K562 (cell line): ENCODE results near the gene TUBA4B. TPM values are rescaled to one million over a fixed set of nuclear protein-coding genes. Genes with fewer than 3 reads are reported as not detected.

Experiments
- CSDE1 ChIP-seq, 2 experiments: fragments of 450-650 bp; IDR thresholded peaks; 2 replicates each; pipeline ENCODE4 v1.6.1; 2016; ENCODE audit warnings: mild to moderate bottlenecking in 1 of 2
- DPF2 ChIP-seq: fragments of 450-650 bp; IDR thresholded peaks from 2 replicates; pipeline ENCODE4 v1.6.1; 2016
- GABPB2 ChIP-seq: fragments of 250-450 bp; sonication (Bioruptor Pico); conservative IDR thresholded peaks from 2 replicates; pipeline ENCODE4 v1.5.1; 2021; ENCODE audit warnings: mild to moderate bottlenecking
- HMGN3 ChIP-seq: IDR thresholded peaks from 2 replicates; pipeline ENCODE4 v1.6.1; 2011; ENCODE audit warnings: borderline replicate concordance, low read depth, mild to moderate bottlenecking, mixed read lengths, low read length; ENCODE audit not compliant: insufficient read length; ENCODE audit errors: extremely low read depth
- HNRNPK ChIP-seq: fragments of 200-400 bp; formaldehyde crosslinking; IDR thresholded peaks from one replicate; pipeline ENCODE4 v1.6.1; 2018; ENCODE audit warnings: mild to moderate bottlenecking, low read depth, low read length; ENCODE audit not compliant: poor library complexity, severe bottlenecking
- JUNB ChIP-seq: fragments of 450-650 bp; formaldehyde crosslinking; conservative IDR thresholded peaks from 2 replicates; pipeline ENCODE4 v1.4.0; 2020; ENCODE audit warnings: mild to moderate bottlenecking
- KAT7 ChIP-seq: sonication (generic); formaldehyde crosslinking; IDR thresholded peaks from 2 replicates; pipeline ENCODE4 v1.8.0; 2022; ENCODE audit warnings: missing genetic modification reagents, mild to moderate bottlenecking, borderline replicate concordance
- YY1 ChIP-seq, 3 experiments: IDR thresholded peaks; 2 replicates each; pipeline ENCODE4 v1.6.1; 2011; ENCODE audit warnings: low read length in 2 of 3, mild to moderate bottlenecking in 2 of 3, moderate library complexity in 2 of 3, borderline replicate concordance in 1 of 3, control low read depth in 1 of 3, low read depth in 1 of 3; ENCODE audit not compliant: insufficient read depth in 3 of 3, insufficient replicate concordance in 2 of 3, control insufficient read depth in 1 of 3, insufficient read length in 1 of 3; ENCODE audit errors: extremely low read depth in 1 of 3
- ZFX ChIP-seq: sonication (generic); formaldehyde crosslinking; IDR thresholded peaks from 2 replicates; pipeline ENCODE4 v1.8.0; 2022; ENCODE audit warnings: mild to moderate bottlenecking, missing genetic modification reagents, moderate library complexity
- ZNF197 ChIP-seq: fragments of 200-800 bp; sonication (Bioruptor generic); IDR thresholded peaks from 2 replicates; pipeline ENCODE4 v1.6.1; 2016; ENCODE audit warnings: low read depth, missing genetic modification characterization, missing compliant biosample characterization
- ZNF324 ChIP-seq: fragments of 250-450 bp; sonication (Bioruptor Pico); IDR thresholded peaks from 2 replicates; pipeline ENCODE4 v1.4.0; 2020; ENCODE audit warnings: mild to moderate bottlenecking
- polyA plus RNA-seq, 8 experiments: library from polyadenylated mRNA; depleted of rRNA in 4 of 8; stranded (reverse) in 5 of 8; unstranded in 3 of 8; fragments of >200 nt; fragmentation: Nextera tagmentation in 2 of 8; fragmentation: Illumina TruSeq in 1 of 8; extraction: Ambion mirVana in 2 of 8; extraction: Trizol in 1 of 8; gene quantifications; 2 replicates each; pipeline versions ENCODE4 v1.2.1 to v1.2.3, GENCODE V29; 2011 to 2014; ENCODE audit warnings: inconsistent platforms in 1 of 8, missing spikeins in 1 of 8
- total RNA-seq, 7 experiments: library from RNA; depleted of rRNA in 6 of 7; stranded (reverse); fragments of >200 nt in 6 of 7; fragmentation: Illumina TruSeq in 2 of 7; extraction: Trizol in 2 of 7; gene quantifications; 2 replicates each; pipeline versions ENCODE4 v1.2.1 to v1.2.3, GENCODE V29; 2011 to 2021; ENCODE audit warnings: low replicate concordance in 1 of 7
- TF ChIP-seq, protein P1 (sequence below): sonication (generic); formaldehyde crosslinking; IDR thresholded peaks from 2 replicates; pipeline ENCODE4 v1.5.0; 2020; ENCODE audit warnings: missing genetic modification reagents
- TF ChIP-seq, protein P2 (sequence below): sonication (generic); formaldehyde crosslinking; IDR thresholded peaks from 2 replicates; pipeline ENCODE4 v1.9.0; 2022; ENCODE audit warnings: mild to moderate bottlenecking, missing genetic modification reagents
- TF ChIP-seq, protein P3 (sequence below): sonication (generic); formaldehyde crosslinking; IDR thresholded peaks from 2 replicates; pipeline ENCODE4 v1.8.0; 2022; ENCODE audit warnings: mild to moderate bottlenecking, low read depth, missing genetic modification reagents
- TF ChIP-seq, protein P4 (sequence below): sonication (generic); formaldehyde crosslinking; IDR thresholded peaks from 2 replicates; pipeline ENCODE4 v1.8.1; 2023; ENCODE audit warnings: mild to moderate bottlenecking, missing genetic modification reagents
- TF ChIP-seq, protein P5 (sequence below): fragments of 250-450 bp; sonication (Bioruptor Pico); IDR thresholded peaks from 2 replicates; pipeline ENCODE4 v1.4.0; 2020; ENCODE audit warnings: mild to moderate bottlenecking
- TF ChIP-seq, protein P6 (sequence below): sonication (generic); formaldehyde crosslinking; IDR thresholded peaks from 2 replicates; pipeline ENCODE4 v1.8.1; 2023; ENCODE audit warnings: mild to moderate bottlenecking, missing genetic modification reagents, moderate library complexity

Gene TUBA4B
- total and polyA plus RNA-seq, 9 of the 15 experiments (the other 6 are each of a cell fraction or from before 2014, with no cell fraction given) = 0.04 TPM; not detected in 8

DNA sequence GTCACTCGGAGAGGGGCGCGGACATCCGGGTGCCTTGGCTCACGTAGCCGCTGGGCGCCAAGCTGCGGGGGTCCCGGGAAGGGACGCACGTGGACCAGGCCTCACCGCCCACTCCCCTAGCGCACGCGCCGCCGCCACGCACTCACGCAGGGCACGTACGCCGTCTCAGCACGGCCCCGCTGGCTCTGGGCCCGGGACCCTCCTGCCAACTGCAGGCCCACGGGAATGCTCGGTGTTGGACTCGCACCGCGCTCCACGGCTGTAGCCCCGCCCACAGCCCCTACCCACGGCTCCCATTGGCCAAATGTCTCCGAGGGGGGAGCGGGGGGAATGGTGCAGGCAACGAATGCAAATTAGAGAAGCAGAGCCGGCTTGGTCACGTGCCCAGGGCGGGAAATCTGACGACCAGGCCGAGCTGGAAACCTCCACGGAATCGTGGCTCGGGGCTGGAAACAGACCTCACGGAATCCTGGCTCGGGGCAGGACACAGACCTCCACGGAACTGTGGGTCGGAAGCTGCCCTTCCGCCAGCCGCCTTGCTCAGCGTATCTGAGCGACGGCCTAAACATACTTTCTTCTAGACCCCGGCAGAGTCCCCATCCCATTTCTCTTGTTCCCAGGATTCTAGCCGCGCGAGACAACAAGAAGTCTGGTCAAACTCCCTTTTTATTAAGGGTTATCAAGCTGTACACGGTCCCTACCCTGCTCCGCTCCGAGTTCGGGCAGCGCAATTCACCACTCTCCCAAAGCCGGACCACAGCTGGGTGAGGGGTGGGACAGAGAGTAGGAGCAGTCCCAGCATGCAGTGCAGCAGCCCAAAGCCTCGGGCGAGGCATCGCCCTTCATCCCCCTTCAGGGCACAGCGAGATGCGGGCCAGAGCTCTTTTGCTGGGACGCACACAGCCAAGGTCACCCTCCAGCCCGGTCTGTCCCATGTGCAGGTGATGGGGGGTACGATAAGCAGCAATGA, 34.0 kb upstream of the TUBA4B start, which contains the start of gene ABCB6 (continued):
- TF ChIP-seq YY1 (IDR thresholded peaks at IDR 0.05; ENCODE audit: borderline replicate concordance in 1 of 3, control insufficient read depth in 1 of 3, extremely low read depth in 1 of 3, insufficient read depth in 3 of 3, insufficient read length in 1 of 3, insufficient replicate concordance in 2 of 3, low read depth in 1 of 3, low read length in 2 of 3) = peak in 1 of 3 experiments; percentile 36
- no peak for TF ChIP-seq DPF2
- TF ChIP-seq KAT7 = peak; percentile 47; the same call in 1 of the 2 replicates
- TF ChIP-seq HNRNPK = no peak
- TF ChIP-seq, protein P1, sequence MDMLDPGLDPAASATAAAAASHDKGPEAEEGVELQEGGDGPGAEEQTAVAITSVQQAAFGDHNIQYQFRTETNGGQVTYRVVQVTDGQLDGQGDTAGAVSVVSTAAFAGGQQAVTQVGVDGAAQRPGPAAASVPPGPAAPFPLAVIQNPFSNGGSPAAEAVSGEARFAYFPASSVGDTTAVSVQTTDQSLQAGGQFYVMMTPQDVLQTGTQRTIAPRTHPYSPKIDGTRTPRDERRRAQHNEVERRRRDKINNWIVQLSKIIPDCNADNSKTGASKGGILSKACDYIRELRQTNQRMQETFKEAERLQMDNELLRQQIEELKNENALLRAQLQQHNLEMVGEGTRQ (CRISPR knock-in tag) = peak; percentile 97
- no peak for TF ChIP-seq CSDE1 (IDR thresholded peaks at IDR 0.05)
- TF ChIP-seq, protein P2, sequence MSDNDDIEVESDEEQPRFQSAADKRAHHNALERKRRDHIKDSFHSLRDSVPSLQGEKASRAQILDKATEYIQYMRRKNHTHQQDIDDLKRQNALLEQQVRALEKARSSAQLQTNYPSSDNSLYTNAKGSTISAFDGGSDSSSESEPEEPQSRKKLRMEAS (CRISPR knock-in tag) = peak; percentile 95
- peak; percentile 84 for TF ChIP-seq ZFX
- TF ChIP-seq, protein P3, sequence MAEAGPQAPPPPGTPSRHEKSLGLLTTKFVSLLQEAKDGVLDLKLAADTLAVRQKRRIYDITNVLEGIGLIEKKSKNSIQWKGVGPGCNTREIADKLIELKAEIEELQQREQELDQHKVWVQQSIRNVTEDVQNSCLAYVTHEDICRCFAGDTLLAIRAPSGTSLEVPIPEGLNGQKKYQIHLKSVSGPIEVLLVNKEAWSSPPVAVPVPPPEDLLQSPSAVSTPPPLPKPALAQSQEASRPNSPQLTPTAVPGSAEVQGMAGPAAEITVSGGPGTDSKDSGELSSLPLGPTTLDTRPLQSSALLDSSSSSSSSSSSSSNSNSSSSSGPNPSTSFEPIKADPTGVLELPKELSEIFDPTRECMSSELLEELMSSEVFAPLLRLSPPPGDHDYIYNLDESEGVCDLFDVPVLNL (CRISPR knock-in tag) = 0 out of 2 replicates have a peak, but pooled peaks have one; percentile 77
- TF ChIP-seq, protein P4, sequence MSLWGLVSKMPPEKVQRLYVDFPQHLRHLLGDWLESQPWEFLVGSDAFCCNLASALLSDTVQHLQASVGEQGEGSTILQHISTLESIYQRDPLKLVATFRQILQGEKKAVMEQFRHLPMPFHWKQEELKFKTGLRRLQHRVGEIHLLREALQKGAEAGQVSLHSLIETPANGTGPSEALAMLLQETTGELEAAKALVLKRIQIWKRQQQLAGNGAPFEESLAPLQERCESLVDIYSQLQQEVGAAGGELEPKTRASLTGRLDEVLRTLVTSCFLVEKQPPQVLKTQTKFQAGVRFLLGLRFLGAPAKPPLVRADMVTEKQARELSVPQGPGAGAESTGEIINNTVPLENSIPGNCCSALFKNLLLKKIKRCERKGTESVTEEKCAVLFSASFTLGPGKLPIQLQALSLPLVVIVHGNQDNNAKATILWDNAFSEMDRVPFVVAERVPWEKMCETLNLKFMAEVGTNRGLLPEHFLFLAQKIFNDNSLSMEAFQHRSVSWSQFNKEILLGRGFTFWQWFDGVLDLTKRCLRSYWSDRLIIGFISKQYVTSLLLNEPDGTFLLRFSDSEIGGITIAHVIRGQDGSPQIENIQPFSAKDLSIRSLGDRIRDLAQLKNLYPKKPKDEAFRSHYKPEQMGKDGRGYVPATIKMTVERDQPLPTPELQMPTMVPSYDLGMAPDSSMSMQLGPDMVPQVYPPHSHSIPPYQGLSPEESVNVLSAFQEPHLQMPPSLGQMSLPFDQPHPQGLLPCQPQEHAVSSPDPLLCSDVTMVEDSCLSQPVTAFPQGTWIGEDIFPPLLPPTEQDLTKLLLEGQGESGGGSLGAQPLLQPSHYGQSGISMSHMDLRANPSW (CRISPR knock-in tag) = no peak
- TF ChIP-seq ZNF197 (CRISPR knock-in tag) = no peak
- TF ChIP-seq, protein P5, sequence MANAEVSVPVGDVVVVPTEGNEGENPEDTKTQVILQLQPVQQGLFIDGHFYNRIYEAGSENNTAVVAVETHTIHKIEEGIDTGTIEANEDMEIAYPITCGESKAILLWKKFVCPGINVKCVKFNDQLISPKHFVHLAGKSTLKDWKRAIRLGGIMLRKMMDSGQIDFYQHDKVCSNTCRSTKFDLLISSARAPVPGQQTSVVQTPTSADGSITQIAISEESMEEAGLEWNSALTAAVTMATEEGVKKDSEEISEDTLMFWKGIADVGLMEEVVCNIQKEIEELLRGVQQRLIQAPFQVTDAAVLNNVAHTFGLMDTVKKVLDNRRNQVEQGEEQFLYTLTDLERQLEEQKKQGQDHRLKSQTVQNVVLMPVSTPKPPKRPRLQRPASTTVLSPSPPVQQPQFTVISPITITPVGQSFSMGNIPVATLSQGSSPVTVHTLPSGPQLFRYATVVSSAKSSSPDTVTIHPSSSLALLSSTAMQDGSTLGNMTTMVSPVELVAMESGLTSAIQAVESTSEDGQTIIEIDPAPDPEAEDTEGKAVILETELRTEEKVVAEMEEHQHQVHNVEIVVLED (CRISPR knock-in tag) = peak; percentile 74
- TF ChIP-seq GABPB2 = 0 out of 2 replicates have a peak, but pooled peaks have one; percentile 57
- TF ChIP-seq HMGN3 = peak; percentile 21
- TF ChIP-seq, protein P6, sequence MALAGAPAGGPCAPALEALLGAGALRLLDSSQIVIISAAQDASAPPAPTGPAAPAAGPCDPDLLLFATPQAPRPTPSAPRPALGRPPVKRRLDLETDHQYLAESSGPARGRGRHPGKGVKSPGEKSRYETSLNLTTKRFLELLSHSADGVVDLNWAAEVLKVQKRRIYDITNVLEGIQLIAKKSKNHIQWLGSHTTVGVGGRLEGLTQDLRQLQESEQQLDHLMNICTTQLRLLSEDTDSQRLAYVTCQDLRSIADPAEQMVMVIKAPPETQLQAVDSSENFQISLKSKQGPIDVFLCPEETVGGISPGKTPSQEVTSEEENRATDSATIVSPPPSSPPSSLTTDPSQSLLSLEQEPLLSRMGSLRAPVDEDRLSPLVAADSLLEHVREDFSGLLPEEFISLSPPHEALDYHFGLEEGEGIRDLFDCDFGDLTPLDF (CRISPR knock-in tag) = no peak; the same call in 1 of the 2 replicates
- TF ChIP-seq ZNF324 = no peak
- no peak for TF ChIP-seq JUNB
